ENCODE data around the gene FAM229B. TPM values are rescaled to one million over a fixed set of nuclear protein-coding genes. Genes with fewer than 3 reads are reported as not detected.

Gene FAM229B
- total and polyA plus RNA-seq, 9 donors, result 23.4 to 58.2 (median 30.4) TPM

- Histone ChIP-seq H3K4me1 (ENCODE audit: insufficient read depth) (peaks cover 1% of the 10 kb centered on the region), H3K9me3 (no peaks in the 10 kb centered on the region), H3K4me3 (no peak overlapping the region), H3K36me3 (no peaks in the 10 kb centered on the region), H3K27me3 (no peaks in the 10 kb centered on the region), H3K27ac (no peak overlapping the region)
- intact Hi-C loops (cut with DNase I), result no loop called here
- 40 to 89% (median 70%) methylated on average over 1 of the region's 1 CpG for WGBS, 3 donors
- no peak for TF ChIP-seq EP300 (IDR thresholded peaks at IDR 0.05)
- TF ChIP-seq, protein P1, sequence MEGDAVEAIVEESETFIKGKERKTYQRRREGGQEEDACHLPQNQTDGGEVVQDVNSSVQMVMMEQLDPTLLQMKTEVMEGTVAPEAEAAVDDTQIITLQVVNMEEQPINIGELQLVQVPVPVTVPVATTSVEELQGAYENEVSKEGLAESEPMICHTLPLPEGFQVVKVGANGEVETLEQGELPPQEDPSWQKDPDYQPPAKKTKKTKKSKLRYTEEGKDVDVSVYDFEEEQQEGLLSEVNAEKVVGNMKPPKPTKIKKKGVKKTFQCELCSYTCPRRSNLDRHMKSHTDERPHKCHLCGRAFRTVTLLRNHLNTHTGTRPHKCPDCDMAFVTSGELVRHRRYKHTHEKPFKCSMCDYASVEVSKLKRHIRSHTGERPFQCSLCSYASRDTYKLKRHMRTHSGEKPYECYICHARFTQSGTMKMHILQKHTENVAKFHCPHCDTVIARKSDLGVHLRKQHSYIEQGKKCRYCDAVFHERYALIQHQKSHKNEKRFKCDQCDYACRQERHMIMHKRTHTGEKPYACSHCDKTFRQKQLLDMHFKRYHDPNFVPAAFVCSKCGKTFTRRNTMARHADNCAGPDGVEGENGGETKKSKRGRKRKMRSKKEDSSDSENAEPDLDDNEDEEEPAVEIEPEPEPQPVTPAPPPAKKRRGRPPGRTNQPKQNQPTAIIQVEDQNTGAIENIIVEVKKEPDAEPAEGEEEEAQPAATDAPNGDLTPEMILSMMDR (IDR thresholded peaks at IDR 0.05), result no peak
- TF ChIP-seq POLR2A (IDR thresholded peaks at IDR 0.05), result no peak
- no peak for DNase-seq
Measured at GRCh38 chr6:112149236-112149635, 61.8 kb downstream of the FAM229B start.

DNA sequence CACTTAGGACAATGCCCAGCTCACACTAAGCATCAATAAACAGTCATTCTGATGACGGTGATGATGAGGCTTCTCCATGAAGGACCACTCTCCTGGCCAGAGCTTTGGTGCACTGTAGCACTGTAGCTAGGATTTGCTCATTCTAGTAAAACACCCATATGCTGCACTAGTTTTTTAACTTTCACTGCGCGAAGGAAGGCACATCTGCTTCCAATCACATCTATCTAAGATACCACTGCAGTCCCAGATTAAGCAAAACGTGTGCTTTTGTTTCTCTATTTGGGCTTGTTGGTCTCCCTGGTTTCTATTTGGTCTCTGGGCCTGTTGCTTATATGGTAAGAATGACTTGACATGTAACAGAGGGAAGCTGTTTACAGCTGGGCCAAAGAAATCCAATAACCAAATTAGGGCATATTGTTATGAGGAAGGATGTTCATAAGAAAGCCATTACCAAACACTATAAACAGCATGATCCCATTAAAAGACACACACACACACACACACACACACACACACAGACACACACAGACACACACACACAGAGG is 62.4 kb downstream of the FAM229B start:
- H3K27ac ChIP-seq, result no peak overlapping the region
- no peak for DNase-seq
- no peaks in the 10 kb centered on the region for H3K36me3 ChIP-seq

GRCh38 chr6:112150363-112150762 is 63.0 kb downstream of the FAM229B start:
- 43 to 63% (median 59%) methylated on average over 5 of the region's 5 CpGs for WGBS, 3 donors
- H3K4me1 ChIP-seq (ENCODE audit: insufficient read depth), result peaks cover 1% of the 10 kb centered on the region
- no peak overlapping the region for H3K4me3 ChIP-seq
- TF ChIP-seq POLR2A (IDR thresholded peaks at IDR 0.05) (no peak), EP300 (IDR thresholded peaks at IDR 0.05) (no peak)
- TF ChIP-seq, protein P1 (IDR thresholded peaks at IDR 0.05), result no peak
- no peak overlapping the region for H3K27ac ChIP-seq
- no peaks in the 10 kb centered on the region for H3K27me3 ChIP-seq
- DNase-seq, result no peak
- H3K36me3 ChIP-seq, result no peaks in the 10 kb centered on the region
- intact Hi-C loops (cut with DNase I), result no loop called here
- no peaks in the 10 kb centered on the region for H3K9me3 ChIP-seq

More for the DNA sequence above, 62.4 kb downstream of the FAM229B start:
- Histone ChIP-seq H3K27me3 (no peaks in the 10 kb centered on the region), H3K4me3 (no peak overlapping the region), H3K4me1 (ENCODE audit: insufficient read depth) (peaks cover 1% of the 10 kb centered on the region), H3K9me3 (no peaks in the 10 kb centered on the region)
- WGBS, 3 donors, result 43 to 63% (median 58%) methylated on average over 4 of the region's 4 CpGs
- no peak for TF ChIP-seq POLR2A (IDR thresholded peaks at IDR 0.05)
- no peak for TF ChIP-seq EP300 (IDR thresholded peaks at IDR 0.05)
- TF ChIP-seq, protein P1 (IDR thresholded peaks at IDR 0.05), result no peak
- intact Hi-C loops (cut with DNase I), result no loop called here

Other genes starting within 250 kb of the FAM229B start
- gene FYN, start 214.1 kb upstream of the FAM229B start, total RNA-seq, result 100 to 1,000 TPM in 1 of 7 donors, 10 to 100 TPM in 6; 54.8 to 116 (median 72.7) TPM
- 10 to 100 TPM; 37.2 to 94.3 TPM for gene FYN, start 214.1 kb upstream of the FAM229B start, polyA plus RNA-seq
- gene CCN6, start 33.5 kb upstream of the FAM229B start, total RNA-seq, result 1 to 10 TPM in 2 of 7 donors, under 1 TPM in 1, not detected in 4; 0.25 to 2.2 (median 1.3) TPM
- gene CCN6, start 33.5 kb upstream of the FAM229B start, polyA plus RNA-seq, result not detected
- 10 to 100 TPM; 22.9 to 53.0 (median 26.0) TPM for gene TUBE1, start 109 bp upstream of the FAM229B start, total RNA-seq
- 10 to 100 TPM; 16.0 to 25.0 TPM for gene TUBE1, start 109 bp upstream of the FAM229B start, polyA plus RNA-seq
- gene LAMA4, start 167.0 kb downstream of the FAM229B start, total RNA-seq, result 10 to 100 TPM; 29.0 to 92.8 (median 42.5) TPM
- 10 to 100 TPM; 32.3 to 84.7 TPM for gene LAMA4, start 167.0 kb downstream of the FAM229B start, polyA plus RNA-seq

Measured in ovary (tissue), 9 donors.